WERI-Rb-1 (cell line): ENCODE results near the gene NMNAT2.
A peak's percentile ranks its signal among the peaks of the same experiment; 100 is the strongest.

ENCODE experiments used
- DNase-seq: peaks from one replicate; pipeline ENCODE4 v3.0.0-alpha.2; 2020
- H3K27ac ChIP-seq: fragments of 250-450 bp; sonication (Bioruptor Pico); 2 replicates; pipeline ENCODE4 v1.5.1; 2020; ENCODE audit warnings: mild to moderate bottlenecking, moderate library complexity
- H3K27me3 ChIP-seq: fragments of 250-450 bp; sonication (Bioruptor Pico); 2 replicates; pipeline ENCODE4 v1.5.1; 2021; ENCODE audit warnings: mild to moderate bottlenecking, low read depth, moderate library complexity; ENCODE audit not compliant: insufficient read depth, severe bottlenecking
- H3K36me3 ChIP-seq: fragments of 250-450 bp; sonication (Bioruptor Pico); 2 replicates; pipeline ENCODE4 v1.5.1; 2020; ENCODE audit warnings: mild to moderate bottlenecking, moderate library complexity
- H3K4me3 ChIP-seq: 2 replicates; pipeline ENCODE4 v1.5.1; 2011; ENCODE audit warnings: low read depth, mild to moderate bottlenecking, control low read depth, low read length
- H3K9me3 ChIP-seq: fragments of 250-450 bp; sonication (Bioruptor Pico); 2 replicates; pipeline ENCODE4 v1.5.1; 2021; ENCODE audit warnings: mild to moderate bottlenecking, moderate library complexity; ENCODE audit not compliant: severe bottlenecking
- CTCF ChIP-seq: IDR thresholded peaks from 2 replicates; pipeline ENCODE4 v1.5.1; 2011; ENCODE audit warnings: low read depth, mild to moderate bottlenecking, control low read depth, inconsistent platforms, low read length

NMNAT2 gene

GRCh38 chr1:183228347-183229220, 189.6 kb downstream of the NMNAT2 start:
- no peaks in the 10 kb centered on the region for H3K27me3 ChIP-seq
- TF ChIP-seq CTCF, result no peak
- no peaks in the 10 kb centered on the region for H3K9me3 ChIP-seq
- no peak for DNase-seq
- no peak overlapping the region for H3K27ac ChIP-seq
- no peaks in the 10 kb centered on the region for H3K36me3 ChIP-seq
- H3K4me3 ChIP-seq, result no peak overlapping the region

GRCh38 chr1:183227422-183228346, 190.5 kb downstream of the NMNAT2 start:
- Histone ChIP-seq H3K27me3 (no peaks in the 10 kb centered on the region), H3K27ac (no peak overlapping the region), H3K36me3 (no peaks in the 10 kb centered on the region), H3K4me3 (no peak overlapping the region), H3K9me3 (no peaks in the 10 kb centered on the region)
- TF ChIP-seq CTCF, result peak; percentile 61
- DNase-seq, result peak; percentile 34

- Histone ChIP-seq H3K27me3 (no peaks in the 10 kb centered on the region), H3K9me3 (no peaks in the 10 kb centered on the region), H3K4me3 (no peak overlapping the region), H3K36me3 (no peaks in the 10 kb centered on the region), H3K27ac (no peak overlapping the region)
- DNase-seq, result no peak
- no peak for TF ChIP-seq CTCF
Measured at GRCh38 chr1:183226963-183227362, 191.2 kb downstream of the NMNAT2 start.

- no peak for DNase-seq
- Histone ChIP-seq H3K9me3 (no peaks in the 10 kb centered on the region), H3K27me3 (no peaks in the 10 kb centered on the region), H3K4me3 (no peak overlapping the region), H3K27ac (no peak overlapping the region), H3K36me3 (no peaks in the 10 kb centered on the region)
- no peak for TF ChIP-seq CTCF
Measured at GRCh38 chr1:183226361-183226760, 191.8 kb downstream of the NMNAT2 start.

- no peaks in the 10 kb centered on the region for H3K27me3 ChIP-seq
Measured at GRCh38 chr1:183223467-183223866, 194.7 kb downstream of the NMNAT2 start.

More at GRCh38 chr1:183223467-183223866, 194.7 kb downstream of the NMNAT2 start:
- Histone ChIP-seq H3K27ac (no peak overlapping the region), H3K9me3 (no peaks in the 10 kb centered on the region), H3K4me3 (no peak overlapping the region), H3K36me3 (no peaks in the 10 kb centered on the region)
- DNase-seq, result no peak
- TF ChIP-seq CTCF, result no peak
